GM23338 (cell line): ENCODE measurements around the gene NOL9. TPM values are rescaled to one million over a fixed set of nuclear protein-coding genes. Genes with fewer than 3 reads are reported as not detected.

Source experiments
- ATAC-seq: fragments of 200-7000 bp; cut with Tn5 transposase; 3 replicates; pipeline ENCODE4 v1.9.1; 2020
- DNase-seq: peaks from one replicate; pipeline ENCODE4 v3.0.0-alpha.2; 2015; ENCODE audit warnings: low spot score
- H2AFZ ChIP-seq: fragments of 200-600 bp; sonication (generic); 2 replicates; pipeline ENCODE4 v1.8.0; 2016; ENCODE audit warnings: antibody characterized with exemption, mild to moderate bottlenecking, moderate library complexity
- H3F3A ChIP-seq: fragments of 200-600 bp; sonication (generic); replicated peaks from 2 replicates; pipeline ENCODE4 v1.8.0; 2017; ENCODE audit warnings: antibody characterized with exemption, mixed run types, low read depth
- H3K27ac ChIP-seq: fragments of 200-600 bp; sonication (generic); 2 replicates; pipeline ENCODE4 v1.6.1; 2016; ENCODE audit warnings: low read depth
- H3K27me3 ChIP-seq: fragments of 200-600 bp; sonication (generic); 2 replicates; pipeline ENCODE4 v1.8.0; 2016; ENCODE audit warnings: mild to moderate bottlenecking, mixed run types, moderate library complexity; ENCODE audit not compliant: insufficient read depth
- H3K36me3 ChIP-seq: fragments of 200-600 bp; sonication (generic); 2 replicates; pipeline ENCODE4 v1.8.0; 2016; ENCODE audit warnings: mild to moderate bottlenecking; ENCODE audit not compliant: insufficient read depth
- H3K4me1 ChIP-seq: fragments of 200-600 bp; sonication (generic); 2 replicates; pipeline ENCODE4 v1.8.0; 2016; ENCODE audit warnings: mild to moderate bottlenecking, moderate library complexity; ENCODE audit not compliant: insufficient read depth
- H3K4me2 ChIP-seq: fragments of 200-600 bp; sonication (generic); 2 replicates; pipeline ENCODE4 v1.7.1; 2017; ENCODE audit warnings: mixed run types
- H3K4me3 ChIP-seq: fragments of 200-600 bp; sonication (generic); 2 replicates; pipeline ENCODE4 v1.6.1; 2016; ENCODE audit warnings: mixed run types
- H3K79me2 ChIP-seq: fragments of 200-600 bp; sonication (generic); replicated peaks from 2 replicates; pipeline ENCODE4 v1.8.0; 2017; ENCODE audit warnings: mild to moderate bottlenecking; ENCODE audit not compliant: insufficient read depth
- H3K9me2 ChIP-seq: fragments of 200-600 bp; sonication (generic); 2 replicates; pipeline ENCODE4 v1.8.0; 2017; ENCODE audit not compliant: insufficient read depth
- H4K20me1 ChIP-seq: fragments of 200-600 bp; sonication (generic); replicated peaks from 2 replicates; pipeline ENCODE4 v1.8.0; 2017; ENCODE audit warnings: mild to moderate bottlenecking; ENCODE audit not compliant: insufficient read depth
- H3K27ac Mint-ChIP-seq: 2 replicates; pipeline ENCODE4 v1.8.0; 2020; ENCODE audit warnings: inconsistent platforms, mild to moderate bottlenecking, moderate library complexity, mixed read lengths
- H3K27me3 Mint-ChIP-seq: 3 replicates; pipeline ENCODE4 v1.8.0; 2022; ENCODE audit warnings: low read depth, mild to moderate bottlenecking, moderate library complexity, mixed read lengths, inconsistent platforms; ENCODE audit not compliant: insufficient read depth, poor library complexity
- H3K36me3 Mint-ChIP-seq: 3 replicates; pipeline ENCODE4 v1.8.0; 2021; ENCODE audit warnings: low read depth, mild to moderate bottlenecking, inconsistent platforms, moderate library complexity, mixed read lengths
- H3K4me1 Mint-ChIP-seq: 3 replicates; pipeline ENCODE4 v1.8.0; 2020; ENCODE audit warnings: mild to moderate bottlenecking, inconsistent platforms, mixed read lengths
- H3K4me3 Mint-ChIP-seq: 3 replicates; pipeline ENCODE4 v1.8.0; 2021; ENCODE audit warnings: moderate library complexity, mild to moderate bottlenecking, inconsistent platforms, mixed read lengths
- H3K9me3 Mint-ChIP-seq: 3 replicates; pipeline ENCODE4 v1.8.0; 2020; ENCODE audit warnings: moderate library complexity, mild to moderate bottlenecking, inconsistent platforms, mixed read lengths
- CREB1 ChIP-seq: fragments of 250-450 bp; sonication (Bioruptor Pico); IDR thresholded peaks from 2 replicates; pipeline ENCODE4 v1.5.0; 2020; ENCODE audit warnings: low read depth, mild to moderate bottlenecking, moderate library complexity
- EZH2 ChIP-seq: fragments of 200-600 bp; sonication (generic); IDR thresholded peaks from one replicate; pipeline ENCODE4 v1.8.0; 2017; ENCODE audit warnings: antibody characterized with exemption, mild to moderate bottlenecking, low read depth; ENCODE audit not compliant: unreplicated experiment
- EZH2phosphoT487 ChIP-seq: fragments of 200-600 bp; sonication (generic); IDR thresholded peaks from one replicate; pipeline ENCODE4 v1.8.1; 2018; ENCODE audit warnings: antibody characterized with exemption; ENCODE audit not compliant: unreplicated experiment
- JUNB ChIP-seq: IDR thresholded peaks from one replicate; pipeline ENCODE4 v1.6.1; 2016; ENCODE audit warnings: antibody characterized with exemption; ENCODE audit not compliant: unreplicated experiment
- NANOG ChIP-seq: IDR thresholded peaks from 2 replicates; pipeline ENCODE4 v1.6.1; 2016; ENCODE audit warnings: antibody characterized with exemption, borderline replicate concordance
- POLR2AphosphoS5 ChIP-seq: IDR thresholded peaks from 2 replicates; pipeline ENCODE4 v1.6.1; 2016; ENCODE audit warnings: antibody characterized with exemption, low read depth
- REST ChIP-seq: IDR thresholded peaks from one replicate; pipeline ENCODE4 v1.6.1; 2018; ENCODE audit warnings: antibody characterized with exemption; ENCODE audit not compliant: unreplicated experiment
- ZNF114 ChIP-seq: fragments of 250-450 bp; sonication (Bioruptor Pico); IDR thresholded peaks from 2 replicates; pipeline ENCODE4 v1.5.0; 2020; ENCODE audit warnings: mild to moderate bottlenecking, moderate library complexity
- ZNF331 ChIP-seq: fragments of 250-450 bp; sonication (Bioruptor Pico); IDR thresholded peaks from 2 replicates; pipeline ENCODE4 v1.5.0; 2020; ENCODE audit warnings: low read depth, mild to moderate bottlenecking, moderate library complexity
- polyA plus RNA-seq: library from polyadenylated mRNA; unstranded; fragments of >200 nt; fragmentation: Nextera tagmentation; extraction: Ambion mirVana; gene quantifications from 2 replicates; pipeline ENCODE4 v1.2.1, GENCODE V29; 2016
- total RNA-seq: library from RNA; depleted of rRNA; stranded (reverse); fragments of >200 nt; shearing (Covaris generic); gene quantifications from 2 replicates; pipeline ENCODE4 v1.2.3, GENCODE V29; 2014
- TF ChIP-seq, protein P1 (sequence below): IDR thresholded peaks from 2 replicates; pipeline ENCODE4 v1.6.1; 2016; ENCODE audit warnings: antibody characterized with exemption
- TF ChIP-seq, protein P2 (sequence below), 2 experiments: fragments of 200-600 bp in 1 of 2; sonication (generic) in 1 of 2; conservative IDR thresholded peaks; 2 replicates each; pipeline versions ENCODE4 v1.5.1 to v1.6.1; 2016 to 2017; ENCODE audit warnings: antibody characterized with exemption in 2 of 2, low read depth in 2 of 2, mild to moderate bottlenecking in 2 of 2, moderate library complexity in 1 of 2

Gene NOL9
- total and polyA plus RNA-seq, 2 experiments from 2014 or later, result 13.2 to 48.5 TPM

DNA sequence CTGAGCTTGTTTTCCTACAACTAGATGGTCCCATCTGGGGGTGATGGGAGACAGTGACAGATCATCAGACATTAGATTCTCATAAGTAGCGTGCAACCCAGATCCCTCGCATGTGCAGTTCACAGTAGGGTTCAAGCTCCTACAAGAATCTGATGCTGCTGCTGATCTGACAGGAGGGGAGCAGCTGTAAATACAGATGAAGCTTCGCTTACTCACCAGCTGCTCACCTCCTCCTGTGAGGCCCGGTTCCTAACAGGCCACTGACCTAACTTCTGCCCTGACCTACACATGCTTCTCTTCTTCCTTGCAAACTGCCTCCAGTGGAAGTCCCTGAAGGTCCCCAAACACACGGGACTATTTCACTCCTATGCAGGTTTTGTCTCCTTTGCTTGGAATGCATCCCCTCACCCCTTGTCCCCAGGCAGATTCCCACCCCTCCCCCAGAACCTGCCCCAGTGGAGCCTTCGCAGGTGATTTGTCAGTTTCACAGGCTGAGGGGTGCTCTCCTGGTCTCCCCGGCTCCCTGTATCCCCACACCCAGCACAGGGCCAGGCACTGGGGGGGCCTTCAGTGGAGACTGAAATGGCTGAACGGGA lies 19.8 kb upstream of the NOL9 start (continued):
- TF ChIP-seq EZH2 (no peak), JUNB (no peak), EZH2phosphoT487 (no peak), CREB1 (CRISPR knock-in tag) (no peak)
- TF ChIP-seq, protein P1, sequence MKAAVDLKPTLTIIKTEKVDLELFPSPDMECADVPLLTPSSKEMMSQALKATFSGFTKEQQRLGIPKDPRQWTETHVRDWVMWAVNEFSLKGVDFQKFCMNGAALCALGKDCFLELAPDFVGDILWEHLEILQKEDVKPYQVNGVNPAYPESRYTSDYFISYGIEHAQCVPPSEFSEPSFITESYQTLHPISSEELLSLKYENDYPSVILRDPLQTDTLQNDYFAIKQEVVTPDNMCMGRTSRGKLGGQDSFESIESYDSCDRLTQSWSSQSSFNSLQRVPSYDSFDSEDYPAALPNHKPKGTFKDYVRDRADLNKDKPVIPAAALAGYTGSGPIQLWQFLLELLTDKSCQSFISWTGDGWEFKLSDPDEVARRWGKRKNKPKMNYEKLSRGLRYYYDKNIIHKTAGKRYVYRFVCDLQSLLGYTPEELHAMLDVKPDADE, result no peak

- H3K4me2 ChIP-seq, result no peak overlapping the region
- no peak overlapping the region for H2AFZ ChIP-seq
- Mint-ChIP-seq H3K4me1 (peaks cover 5% of the 10 kb centered on the region; the same call in 1 of the 3 replicates), H3K27me3 (peaks cover 7% of the 10 kb centered on the region), H3K9me3 (peaks cover 3% of the 10 kb centered on the region; the same call in 1 of the 3 replicates), H3K36me3 (no peaks in the 10 kb centered on the region), H3K4me3 (no peak overlapping the region), H3K27ac (no peak overlapping the region)
- DNase-seq, result no peak
- peak; percentile 41 for ATAC-seq
- H3K79me2 ChIP-seq, result no peaks in the 10 kb centered on the region
- no peaks in the 10 kb centered on the region for H3K27me3 ChIP-seq
- H3K9me2 ChIP-seq, result no peaks in the 10 kb centered on the region
- no peaks in the 10 kb centered on the region for H3F3A ChIP-seq
- H3K36me3 ChIP-seq, result no peaks in the 10 kb centered on the region
- H3K4me1 ChIP-seq, result no peaks in the 10 kb centered on the region
- no peaks in the 10 kb centered on the region for H4K20me1 ChIP-seq
- no peak overlapping the region for H3K4me3 ChIP-seq
- H3K27ac ChIP-seq, result no peak overlapping the region
- TF ChIP-seq REST (no peak), NANOG (no peak), ZNF114 (no peak), EZH2phosphoT487 (no peak), POLR2AphosphoS5 (no peak), JUNB (no peak), ZNF331 (no peak)
- TF ChIP-seq, protein P1, result no peak
- TF ChIP-seq, protein P2, sequence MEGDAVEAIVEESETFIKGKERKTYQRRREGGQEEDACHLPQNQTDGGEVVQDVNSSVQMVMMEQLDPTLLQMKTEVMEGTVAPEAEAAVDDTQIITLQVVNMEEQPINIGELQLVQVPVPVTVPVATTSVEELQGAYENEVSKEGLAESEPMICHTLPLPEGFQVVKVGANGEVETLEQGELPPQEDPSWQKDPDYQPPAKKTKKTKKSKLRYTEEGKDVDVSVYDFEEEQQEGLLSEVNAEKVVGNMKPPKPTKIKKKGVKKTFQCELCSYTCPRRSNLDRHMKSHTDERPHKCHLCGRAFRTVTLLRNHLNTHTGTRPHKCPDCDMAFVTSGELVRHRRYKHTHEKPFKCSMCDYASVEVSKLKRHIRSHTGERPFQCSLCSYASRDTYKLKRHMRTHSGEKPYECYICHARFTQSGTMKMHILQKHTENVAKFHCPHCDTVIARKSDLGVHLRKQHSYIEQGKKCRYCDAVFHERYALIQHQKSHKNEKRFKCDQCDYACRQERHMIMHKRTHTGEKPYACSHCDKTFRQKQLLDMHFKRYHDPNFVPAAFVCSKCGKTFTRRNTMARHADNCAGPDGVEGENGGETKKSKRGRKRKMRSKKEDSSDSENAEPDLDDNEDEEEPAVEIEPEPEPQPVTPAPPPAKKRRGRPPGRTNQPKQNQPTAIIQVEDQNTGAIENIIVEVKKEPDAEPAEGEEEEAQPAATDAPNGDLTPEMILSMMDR (conservative IDR thresholded peaks at IDR 0.05; ENCODE audit: low read depth in 2 of 2), result no peak
Measured at GRCh38 chr1:6572653-6573383, 18.5 kb upstream of the NOL9 start.
